SK-N-SH (cell line): ENCODE results near the gene ZP1.

ENCODE experiments used
- EZH2phosphoT487 ChIP-seq: fragments of 200-600 bp; sonication (generic); IDR thresholded peaks from 2 replicates; pipeline ENCODE4 v1.6.1; 2017; ENCODE audit warnings: low read depth, mixed run types, mild to moderate bottlenecking, antibody characterized with exemption, moderate library complexity, borderline replicate concordance
- FOXM1 ChIP-seq: IDR thresholded peaks from 2 replicates; pipeline ENCODE4 v1.4.0; 2012; ENCODE audit warnings: low read depth, mild to moderate bottlenecking
- GATA2 ChIP-seq: sonication (generic); formaldehyde crosslinking; IDR thresholded peaks from 2 replicates; pipeline ENCODE4 v1.5.0; 2020; ENCODE audit warnings: mild to moderate bottlenecking, missing genetic modification reagents
- IRF3 ChIP-seq: fragments of 150-350 bp; IDR thresholded peaks from 2 replicates; pipeline ENCODE4 v1.6.1; 2016; ENCODE audit warnings: mild to moderate bottlenecking, low read depth, low read length
- JUND ChIP-seq: IDR thresholded peaks from 2 replicates; pipeline ENCODE4 v1.4.0; 2012
- NRF1 ChIP-seq: IDR thresholded peaks from 2 replicates; pipeline ENCODE4 v1.6.1; 2012; ENCODE audit warnings: low read depth, mild to moderate bottlenecking, low read length
- POLR2AphosphoS5 ChIP-seq: IDR thresholded peaks from 2 replicates; pipeline ENCODE4 v1.6.1; 2012; ENCODE audit warnings: low read depth, low read length
- RAD21 ChIP-seq: IDR thresholded peaks from 2 replicates; pipeline ENCODE4 v1.6.1; 2012; ENCODE audit warnings: mild to moderate bottlenecking, low read length
- REST ChIP-seq: IDR thresholded peaks from 2 replicates; pipeline ENCODE4 v1.6.1; 2012; ENCODE audit warnings: mild to moderate bottlenecking, low read depth, low read length, moderate library complexity
- SIN3A ChIP-seq: IDR thresholded peaks from 2 replicates; pipeline ENCODE4 v1.6.1; 2012; ENCODE audit warnings: low read depth, mild to moderate bottlenecking, low read length, moderate library complexity, borderline replicate concordance
- TAF1 ChIP-seq: IDR thresholded peaks from 2 replicates; pipeline ENCODE4 v1.6.1; 2012; ENCODE audit warnings: low read depth, mild to moderate bottlenecking, low read length, moderate library complexity, borderline replicate concordance
- USF1 ChIP-seq: IDR thresholded peaks from 2 replicates; pipeline ENCODE4 v1.4.0; 2012; ENCODE audit warnings: low read depth, borderline replicate concordance
- TF ChIP-seq, protein P1 (sequence below): fragments of 200-600 bp; sonication (generic); IDR thresholded peaks from 2 replicates; pipeline ENCODE4 v1.6.1; 2017; ENCODE audit warnings: antibody characterized with exemption, mild to moderate bottlenecking, moderate library complexity
- TF ChIP-seq, protein P2 (sequence below): IDR thresholded peaks from 2 replicates; pipeline ENCODE4 v1.4.0; 2012; ENCODE audit warnings: low read depth

- TF ChIP-seq, protein P1, sequence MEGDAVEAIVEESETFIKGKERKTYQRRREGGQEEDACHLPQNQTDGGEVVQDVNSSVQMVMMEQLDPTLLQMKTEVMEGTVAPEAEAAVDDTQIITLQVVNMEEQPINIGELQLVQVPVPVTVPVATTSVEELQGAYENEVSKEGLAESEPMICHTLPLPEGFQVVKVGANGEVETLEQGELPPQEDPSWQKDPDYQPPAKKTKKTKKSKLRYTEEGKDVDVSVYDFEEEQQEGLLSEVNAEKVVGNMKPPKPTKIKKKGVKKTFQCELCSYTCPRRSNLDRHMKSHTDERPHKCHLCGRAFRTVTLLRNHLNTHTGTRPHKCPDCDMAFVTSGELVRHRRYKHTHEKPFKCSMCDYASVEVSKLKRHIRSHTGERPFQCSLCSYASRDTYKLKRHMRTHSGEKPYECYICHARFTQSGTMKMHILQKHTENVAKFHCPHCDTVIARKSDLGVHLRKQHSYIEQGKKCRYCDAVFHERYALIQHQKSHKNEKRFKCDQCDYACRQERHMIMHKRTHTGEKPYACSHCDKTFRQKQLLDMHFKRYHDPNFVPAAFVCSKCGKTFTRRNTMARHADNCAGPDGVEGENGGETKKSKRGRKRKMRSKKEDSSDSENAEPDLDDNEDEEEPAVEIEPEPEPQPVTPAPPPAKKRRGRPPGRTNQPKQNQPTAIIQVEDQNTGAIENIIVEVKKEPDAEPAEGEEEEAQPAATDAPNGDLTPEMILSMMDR: no peak
- TF ChIP-seq REST (no peak), RAD21 (no peak), SIN3A (no peak), POLR2AphosphoS5 (no peak), JUND (no peak), EZH2phosphoT487 (no peak), NRF1 (no peak), TAF1 (no peak), FOXM1 (no peak), IRF3 (no peak), GATA2 (no peak), USF1 (peak; percentile 61; the same call in 1 of the 2 replicates)
- TF ChIP-seq, protein P2, sequence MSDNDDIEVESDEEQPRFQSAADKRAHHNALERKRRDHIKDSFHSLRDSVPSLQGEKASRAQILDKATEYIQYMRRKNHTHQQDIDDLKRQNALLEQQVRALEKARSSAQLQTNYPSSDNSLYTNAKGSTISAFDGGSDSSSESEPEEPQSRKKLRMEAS: no peak
Measured at GRCh38 chr11:60905551-60906113, 38.3 kb downstream of the ZP1 start.
